GM18907 (cell line): Measurements from ENCODE around the gene SIRT6.
"Not testable (repeated sequence)": the region's sequence is repeated elsewhere in the genome, so short reads cannot be mapped to it uniquely, and the experiment has no call there.

Experiments used
- ATAC-seq: cut with Tn5 transposase; IDR thresholded peaks from one replicate; pipeline ENCODE4 v1.9.1; 2021; ENCODE audit warnings: mild to moderate bottlenecking, moderate library complexity; ENCODE audit not compliant: unreplicated experiment

The SIRT6 gene

GRCh38 chr19:4138445-4138844, 43.9 kb downstream of the SIRT6 start:
- no peak for ATAC-seq

GRCh38 chr19:4136680-4137088, 45.7 kb downstream of the SIRT6 start:
- ATAC-seq: no peak

GRCh38 chr19:4135386-4135785, 47.0 kb downstream of the SIRT6 start:
- ATAC-seq: not testable (repeated sequence)

- ATAC-seq: no peak
Observed at GRCh38 chr19:4134351-4134750, 48.0 kb downstream of the SIRT6 start.

GRCh38 chr19:4130744-4131438, 51.5 kb downstream of the SIRT6 start:
- no peak for ATAC-seq

- ATAC-seq: not testable (repeated sequence)
Observed at GRCh38 chr19:4129050-4129449, 53.3 kb downstream of the SIRT6 start.

GRCh38 chr19:4127322-4127721, 55.0 kb downstream of the SIRT6 start:
- ATAC-seq: not testable (repeated sequence)

- ATAC-seq: no peak
Observed at GRCh38 chr19:4124638-4125037, 57.7 kb downstream of the SIRT6 start.
